ENCODE measurements around the gene RNPEP.

DNA sequence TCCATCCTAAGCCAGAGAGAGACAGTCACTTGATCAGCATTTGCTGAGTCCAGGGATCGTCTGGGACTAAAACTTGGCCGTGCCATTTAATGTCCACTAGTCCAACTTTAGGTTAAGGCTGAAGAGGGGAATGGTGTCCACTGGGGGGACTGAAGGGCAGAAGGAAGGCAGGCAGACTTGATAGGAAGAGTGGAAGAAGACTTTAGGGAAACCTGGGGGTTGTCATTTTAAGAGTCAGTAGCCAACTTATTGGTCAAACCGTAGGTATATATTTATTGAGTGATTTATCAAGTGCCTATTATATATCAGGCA lies 34.8 kb upstream of the RNPEP start:
- TF ChIP-seq GATA2 (IDR thresholded peaks at IDR 0.05; ENCODE audit: low read depth, low read length), result no peak
- no peak for TF ChIP-seq GATA3 (IDR thresholded peaks at IDR 0.05; ENCODE audit: low read depth, low read length)
